G401 (cell line): ENCODE measurements around the gene MTHFR. TPM values are rescaled to one million over a fixed set of nuclear protein-coding genes. Genes with fewer than 3 reads are reported as not detected.
A peak's percentile ranks its signal among the peaks of the same experiment; 100 is the strongest.

Source experiments
- DNase-seq: peaks from one replicate; pipeline ENCODE4 v3.0.0-alpha.2; 2015; ENCODE audit warnings: low spot score
- in situ Hi-C: cut with HindIII; loops from 2 replicates; pipeline ENCODE4 v1.10.0; 2016; ENCODE audit warnings: low sequenced_read_pairs, mixed read lengths
- total RNA-seq: library from RNA; depleted of rRNA; stranded (reverse); fragments of >200 nt; shearing (Covaris generic); gene quantifications from 2 replicates; pipeline ENCODE4 v1.2.3, GENCODE V29; 2014

The MTHFR gene
- total RNA-seq, 1 experiment from 2014 or later, result 34.4 TPM

DNA sequence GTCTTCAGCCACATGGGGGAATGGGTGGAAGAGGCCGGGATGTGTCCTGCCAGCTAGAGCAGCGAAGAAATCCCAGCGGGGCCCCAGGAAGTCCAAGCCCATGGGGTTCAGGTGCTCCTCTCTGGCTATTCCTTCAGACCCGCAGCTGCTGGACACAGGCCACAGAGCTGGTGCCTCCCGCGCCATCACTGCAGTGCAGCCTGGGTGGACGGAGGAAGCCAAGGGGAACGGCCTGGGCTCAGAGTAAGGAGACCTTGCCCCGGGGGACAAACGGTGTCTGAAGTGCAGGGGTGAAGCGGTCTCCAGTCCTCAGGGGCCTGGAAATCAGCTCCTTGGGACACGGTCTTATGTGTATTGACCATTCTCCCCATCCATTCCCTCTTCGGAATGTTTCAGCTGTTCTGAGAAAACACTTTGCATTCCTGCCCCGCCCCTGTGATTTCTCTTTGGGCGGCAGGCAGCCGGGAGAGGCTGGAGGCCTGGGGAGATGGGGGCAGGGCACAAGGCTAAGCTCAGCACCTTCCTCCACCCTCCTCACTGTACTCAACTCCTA lies 18.4 kb downstream of the MTHFR start:
- DNase-seq, result peak; percentile 17
- in situ Hi-C loops, result no loop called here

- in situ Hi-C loops, result no loop called here
- no peak for DNase-seq
Measured at GRCh38 chr1:11786168-11786567, 19.6 kb downstream of the MTHFR start.

DNA sequence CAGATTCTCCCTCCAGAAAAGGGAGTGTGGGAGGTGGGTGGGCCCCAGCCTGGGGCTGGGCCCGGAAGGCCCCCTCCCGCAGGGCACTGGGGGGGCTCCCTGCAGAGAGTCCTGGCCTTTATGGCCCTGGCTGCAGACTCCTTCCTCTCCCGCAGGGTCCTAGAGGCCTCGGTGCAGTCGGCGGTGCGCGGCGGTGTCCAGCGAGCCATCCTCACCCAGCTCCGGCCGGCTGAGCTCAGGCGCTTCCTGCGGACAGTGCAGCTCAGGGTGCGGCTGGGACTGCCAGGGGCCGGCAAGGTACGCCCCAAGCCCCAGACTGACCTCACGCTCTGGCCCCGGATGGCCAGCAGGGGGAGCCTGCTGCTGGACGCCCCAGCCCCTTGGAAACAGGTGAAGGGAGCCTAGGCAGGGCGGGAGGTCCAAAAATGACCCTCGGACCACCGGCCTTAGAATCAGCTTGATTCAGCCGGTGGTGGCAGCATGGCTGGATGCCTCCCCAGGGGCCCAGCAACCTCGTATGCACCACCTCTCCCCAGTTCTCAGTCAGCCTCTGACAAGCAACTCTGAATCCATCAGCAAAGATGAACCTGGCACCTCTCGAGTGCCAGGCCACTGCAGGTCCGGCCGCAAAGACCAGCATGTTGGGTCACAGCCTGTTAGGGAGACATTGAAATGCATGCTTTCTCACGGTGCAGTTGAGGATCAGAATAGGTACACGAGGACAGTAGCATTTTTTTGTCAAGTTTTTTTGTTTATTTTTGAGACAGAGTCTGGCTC lies 20.6 kb downstream of the MTHFR start:
- in situ Hi-C loops, result no loop called here
- DNase-seq, result peak; percentile 63

DNA sequence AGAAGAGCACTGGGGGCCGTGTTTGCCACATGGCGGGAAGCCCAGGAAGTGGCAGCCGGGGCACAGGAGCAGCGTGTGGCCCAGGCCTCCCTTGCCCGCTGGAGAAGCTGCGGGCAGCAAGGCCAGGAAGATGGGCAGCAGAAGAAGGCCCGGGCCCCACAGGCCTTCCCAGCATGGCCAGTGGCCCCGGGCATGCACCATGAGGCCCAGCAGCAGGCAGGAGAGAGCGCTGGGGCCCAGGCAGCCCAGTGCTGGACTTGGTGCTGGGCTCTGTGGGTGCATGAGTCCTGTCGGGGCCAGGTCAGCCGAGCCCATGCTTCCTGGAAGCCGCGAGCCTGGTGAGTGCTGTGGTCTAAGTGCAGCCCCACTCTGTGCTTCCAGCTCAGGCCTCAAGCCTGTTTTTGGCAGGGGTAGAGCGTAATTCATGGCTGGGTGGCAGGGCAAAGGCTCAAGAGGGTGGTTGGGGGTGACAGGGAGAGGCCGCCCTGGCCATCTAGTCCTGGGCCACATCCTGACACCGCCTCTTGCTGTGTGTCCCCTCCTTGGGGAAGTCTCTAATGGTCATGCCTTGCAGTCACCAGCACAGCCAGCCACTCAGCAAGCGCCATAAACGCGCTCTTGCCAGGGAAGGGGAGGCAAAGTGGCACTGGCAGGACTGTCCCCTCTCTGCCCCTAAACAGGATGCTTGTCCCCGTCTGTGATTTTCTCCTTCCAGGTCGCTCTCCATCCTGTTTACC lies 21.3 kb downstream of the MTHFR start:
- no peak for DNase-seq
- in situ Hi-C loops, result no loop called here

DNA sequence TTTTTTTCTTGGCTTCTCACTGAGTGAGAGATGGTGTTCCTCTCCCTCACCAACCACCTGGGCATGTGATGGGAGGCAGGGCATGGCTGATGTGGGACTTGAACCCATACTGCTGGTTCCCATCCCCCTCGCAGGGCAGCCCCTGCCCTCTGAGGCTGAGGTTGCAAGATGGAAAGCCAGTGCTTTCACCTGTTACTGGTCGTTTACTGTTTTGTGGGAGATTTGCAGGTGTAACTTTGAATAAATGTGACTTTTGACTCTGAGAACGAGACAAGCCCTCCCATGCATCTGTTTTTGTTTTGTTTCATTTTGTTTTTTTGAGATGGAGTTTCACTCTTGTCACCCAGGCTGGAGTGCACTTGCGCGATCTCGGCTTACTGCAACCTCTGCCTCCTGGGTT lies 22.2 kb downstream of the MTHFR start:
- in situ Hi-C loops, result no loop called here
- DNase-seq, result no peak

DNA sequence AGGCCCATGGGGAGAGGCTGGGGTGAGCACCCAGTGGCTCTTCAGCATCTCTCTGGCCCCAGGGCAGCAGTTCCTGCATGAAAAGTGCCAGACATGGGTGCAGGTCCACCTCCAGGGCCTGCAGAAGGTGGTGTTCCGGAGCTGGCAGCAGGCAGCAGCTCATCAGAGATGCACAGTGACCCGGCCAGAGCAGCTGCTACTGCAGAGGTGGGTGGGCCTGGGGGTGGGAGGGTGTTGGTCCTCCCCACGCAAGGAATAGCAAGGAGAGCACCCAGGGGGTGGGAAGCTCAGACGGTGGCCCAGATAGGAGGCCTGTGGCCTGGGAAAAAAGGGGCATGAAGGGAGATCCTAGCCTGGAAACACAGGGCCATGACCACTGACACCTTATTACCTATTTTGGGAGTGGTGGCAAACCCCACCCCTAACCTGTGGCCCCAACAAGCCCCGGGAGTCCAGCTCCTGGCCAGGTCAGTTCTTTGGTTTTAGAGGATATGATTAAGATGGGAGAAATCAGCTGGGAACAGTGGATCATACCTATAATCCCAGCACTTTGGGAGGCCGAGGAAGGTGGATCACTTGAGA lies 23.5 kb downstream of the MTHFR start:
- no peak for DNase-seq
- in situ Hi-C loops, result no loop called here

GRCh38 chr1:11781297-11781696 lies 24.5 kb downstream of the MTHFR start:
- no peak for DNase-seq
- in situ Hi-C loops, result no loop called here

GRCh38 chr1:11780380-11781147 lies 25.2 kb downstream of the MTHFR start:
- DNase-seq, result no peak
- in situ Hi-C loops, result no loop called here

- in situ Hi-C loops, result no loop called here
- DNase-seq, result no peak
Measured at GRCh38 chr1:11779715-11780379, 25.9 kb downstream of the MTHFR start.

GRCh38 chr1:11778844-11779623 lies 26.7 kb downstream of the MTHFR start:
- DNase-seq, result no peak
- in situ Hi-C loops, result no loop called here

GRCh38 chr1:11778336-11778735 lies 27.4 kb downstream of the MTHFR start:
- DNase-seq, result no peak
- in situ Hi-C loops, result no loop called here

GRCh38 chr1:11777658-11778322 lies 28.0 kb downstream of the MTHFR start:
- in situ Hi-C loops, result no loop called here
- no peak for DNase-seq

GRCh38 chr1:11774753-11775152 lies 31.0 kb downstream of the MTHFR start:
- in situ Hi-C loops, result no loop called here
- no peak for DNase-seq

DNA sequence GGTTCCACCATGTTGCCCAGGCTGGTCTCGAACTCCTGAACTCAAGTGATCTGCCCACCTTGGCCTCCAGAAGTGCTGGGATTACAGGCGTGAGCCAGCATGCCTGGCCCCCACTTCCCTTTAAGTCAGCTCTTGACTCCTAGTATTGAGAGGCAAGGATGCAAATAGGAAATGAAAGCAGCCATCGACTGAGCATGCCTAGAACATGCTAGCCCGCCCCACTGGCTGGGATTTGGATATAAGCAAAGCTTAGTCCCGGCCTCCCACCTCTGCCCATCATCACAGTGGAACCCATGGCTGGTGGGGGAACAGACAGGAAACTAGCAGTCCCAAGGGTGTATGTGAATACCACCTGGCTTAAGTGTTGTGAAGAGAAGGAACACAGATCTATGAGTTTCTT lies 33.3 kb downstream of the MTHFR start:
- DNase-seq, result no peak
- in situ Hi-C loops, result no loop called here

GRCh38 chr1:11771481-11772043 lies 34.2 kb downstream of the MTHFR start:
- in situ Hi-C loops, result no loop called here

GRCh38 chr1:11770011-11770410 lies 35.8 kb downstream of the MTHFR start:
- no peak for DNase-seq
- in situ Hi-C loops, result no loop called here

More at GRCh38 chr1:11771481-11772043, 34.2 kb downstream of the MTHFR start:
- DNase-seq, result no peak

DNA sequence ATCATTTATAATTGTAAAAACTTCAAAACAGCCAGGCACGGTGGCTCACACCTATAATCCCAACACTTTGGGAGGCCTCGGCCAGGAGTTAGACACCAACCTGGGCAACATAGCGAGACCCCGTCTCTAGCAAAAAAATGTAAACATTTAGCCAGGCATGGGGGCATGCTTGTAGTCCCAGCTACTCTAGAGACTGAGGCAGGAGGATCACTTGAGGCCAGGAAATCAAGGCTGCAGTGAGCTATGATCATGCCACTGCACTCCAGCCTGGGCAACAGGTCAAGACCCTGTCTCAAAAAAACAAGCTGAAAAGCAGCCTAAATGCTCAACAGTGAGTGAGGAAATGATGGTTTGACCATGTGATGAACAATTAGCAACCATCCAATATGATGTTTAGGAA lies 36.5 kb downstream of the MTHFR start:
- no peak for DNase-seq
- in situ Hi-C loops, result no loop called here
